Measurements from ENCODE around the gene PDGFRB.

Gene PDGFRB

GRCh38 chr5:150160448-150161081 is 4.9 kb upstream of the PDGFRB start:
- H3K4me3 ChIP-seq (ENCODE audit: low read depth, low read length): no peak overlapping the region
- DNase-seq (ENCODE audit: low read depth): no peak
- no peak for TF ChIP-seq CTCF (conservative IDR thresholded peaks at IDR 0.05; ENCODE audit: low read depth, low read length)

GRCh38 chr5:150159741-150160179 is 4.1 kb upstream of the PDGFRB start:
- TF ChIP-seq CTCF (conservative IDR thresholded peaks at IDR 0.05; ENCODE audit: low read depth, low read length): no peak
- peak; percentile 83 for DNase-seq (ENCODE audit: low read depth)
- no peak overlapping the region for H3K4me3 ChIP-seq (ENCODE audit: low read depth, low read length)

DNA sequence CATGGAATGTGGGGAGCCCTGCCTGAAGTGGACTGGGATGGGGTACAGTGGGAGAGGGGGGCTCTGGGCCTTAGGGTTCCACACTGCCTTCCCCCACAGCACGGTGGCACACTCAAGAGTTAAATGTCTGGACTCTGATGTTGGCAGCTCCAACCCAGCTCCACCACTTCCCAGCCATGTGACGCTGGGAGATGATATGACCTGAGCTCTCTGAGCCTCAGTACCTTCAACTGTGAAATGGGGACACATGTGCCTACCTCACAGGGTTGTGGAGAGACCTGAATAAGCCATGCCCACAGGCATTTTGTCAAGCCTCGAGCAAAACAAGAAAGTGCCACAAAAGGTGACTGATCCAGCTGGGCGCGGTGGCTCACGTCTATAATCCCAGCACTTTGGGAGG is 3.4 kb upstream of the PDGFRB start:
- DNase-seq (ENCODE audit: low read depth): no peak
- no peak overlapping the region for H3K4me3 ChIP-seq (ENCODE audit: low read depth, low read length)
- TF ChIP-seq CTCF (conservative IDR thresholded peaks at IDR 0.05; ENCODE audit: low read depth, low read length): no peak

- TF ChIP-seq CTCF (conservative IDR thresholded peaks at IDR 0.05; ENCODE audit: low read depth, low read length): no peak
- DNase-seq (ENCODE audit: low read depth): peak; percentile 59
- no peak overlapping the region for H3K4me3 ChIP-seq (ENCODE audit: low read depth, low read length)
These were observed 2.7 kb upstream of the PDGFRB start for GRCh38 chr5:150158170-150158949.

DNA sequence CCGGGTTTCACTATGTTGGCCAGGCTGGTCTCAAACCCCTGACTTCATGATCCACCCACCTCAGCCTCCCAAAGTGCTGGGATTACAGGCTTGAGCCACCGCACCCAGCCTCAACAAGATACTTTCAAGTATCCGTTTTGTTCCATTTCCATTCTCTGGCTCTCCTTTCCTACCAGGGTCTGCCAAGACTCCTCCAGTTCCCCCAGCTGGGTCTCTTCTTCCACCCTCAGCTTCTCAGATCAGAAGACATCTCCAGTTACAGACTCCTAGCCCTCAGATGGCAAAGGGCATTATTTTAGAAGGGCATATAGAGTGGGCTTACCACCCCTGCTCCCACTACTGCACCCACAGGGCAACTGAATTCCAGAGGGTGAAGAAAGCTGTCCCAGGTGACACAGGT is 1.5 kb upstream of the PDGFRB start:
- DNase-seq (ENCODE audit: low read depth): no peak
- no peak overlapping the region for H3K4me3 ChIP-seq (ENCODE audit: low read depth, low read length)
- TF ChIP-seq CTCF (conservative IDR thresholded peaks at IDR 0.05; ENCODE audit: low read depth, low read length): no peak

DNA sequence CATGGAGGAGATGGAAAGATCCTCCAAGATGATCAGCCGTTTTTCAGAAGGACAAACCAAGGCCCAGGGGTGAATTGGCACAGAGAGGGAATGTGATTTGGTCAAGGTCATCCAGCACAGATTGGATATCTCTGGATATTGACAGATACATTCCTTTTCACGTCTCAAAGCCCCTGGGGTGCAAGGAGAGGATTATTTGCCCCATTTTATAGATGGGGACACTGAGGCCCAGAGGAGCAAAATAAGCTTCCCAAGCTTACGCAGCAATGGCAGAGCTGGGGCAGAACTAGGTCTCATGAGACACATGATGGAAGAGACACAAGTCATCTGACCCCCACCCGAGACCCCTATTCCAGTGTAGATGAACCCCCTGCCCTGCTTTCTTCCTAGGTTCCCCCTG is 895 bp upstream of the PDGFRB start:
- no peak for DNase-seq (ENCODE audit: low read depth)
- H3K4me3 ChIP-seq (ENCODE audit: low read depth, low read length): no peak overlapping the region
- TF ChIP-seq CTCF (conservative IDR thresholded peaks at IDR 0.05; ENCODE audit: low read depth, low read length): no peak

DNA sequence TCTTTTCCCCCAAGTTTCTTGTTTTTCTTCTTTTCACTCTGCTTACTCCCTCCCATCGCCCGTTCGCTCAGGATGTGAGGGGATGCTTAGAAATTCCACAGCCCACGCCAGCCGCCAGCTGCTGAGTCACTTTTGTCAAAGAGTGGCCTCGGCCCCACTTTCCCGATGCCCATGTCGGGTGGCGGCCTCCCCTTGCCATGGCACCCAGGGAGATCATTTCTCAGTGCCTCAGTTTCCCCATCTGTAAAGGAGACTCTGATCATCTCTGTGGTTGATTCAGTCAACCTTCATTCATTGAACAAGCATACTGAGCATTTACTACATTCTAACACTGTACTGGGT is 353 bp upstream of the PDGFRB start:
- H3K4me3 ChIP-seq (ENCODE audit: low read depth, low read length): peak overlapping the region; percentile 76
- no peak for DNase-seq (ENCODE audit: low read depth)
- no peak for TF ChIP-seq CTCF (conservative IDR thresholded peaks at IDR 0.05; ENCODE audit: low read depth, low read length)
